M059J (cell line): ENCODE data around the gene SPOCD1. TPM values are rescaled to one million over a fixed set of nuclear protein-coding genes. Genes with fewer than 3 reads are reported as not detected.
"Not testable (repeated sequence)": the region's sequence is repeated elsewhere in the genome, so short reads cannot be mapped to it uniquely, and the experiment has no call there.

Experiments used
- DNase-seq: peaks from one replicate; pipeline ENCODE4 v3.0.0-alpha.2; 2012; ENCODE audit warnings: low read depth
- total RNA-seq: library from RNA; depleted of rRNA; stranded (reverse); fragments of >200 nt; shearing (Covaris generic); gene quantifications from 2 replicates; pipeline ENCODE4 v1.2.3, GENCODE V29; 2014

Gene SPOCD1
- total RNA-seq, 1 experiment from 2014 or later: 52.0 TPM

DNA sequence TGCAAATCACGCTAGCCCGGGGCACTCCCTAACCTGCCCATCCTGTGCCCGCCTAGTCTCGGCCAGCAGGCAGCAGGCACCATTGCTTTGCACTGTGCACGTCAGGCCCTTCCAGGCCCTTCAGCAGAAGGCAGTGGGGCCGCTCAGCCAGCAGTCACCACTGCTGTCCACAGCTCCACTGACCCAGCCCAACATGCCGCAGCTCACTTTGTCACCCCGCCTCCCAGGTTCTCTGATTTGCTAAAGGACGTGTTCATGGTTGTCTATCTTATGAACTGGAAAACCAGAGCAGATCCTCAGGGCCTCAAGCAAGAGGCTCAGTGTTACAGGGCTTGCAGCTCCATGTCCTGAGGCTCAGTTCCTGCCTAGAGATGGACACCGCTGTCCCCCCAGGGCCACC, 14.2 kb upstream of the SPOCD1 start:
- DNase-seq: no peak

DNA sequence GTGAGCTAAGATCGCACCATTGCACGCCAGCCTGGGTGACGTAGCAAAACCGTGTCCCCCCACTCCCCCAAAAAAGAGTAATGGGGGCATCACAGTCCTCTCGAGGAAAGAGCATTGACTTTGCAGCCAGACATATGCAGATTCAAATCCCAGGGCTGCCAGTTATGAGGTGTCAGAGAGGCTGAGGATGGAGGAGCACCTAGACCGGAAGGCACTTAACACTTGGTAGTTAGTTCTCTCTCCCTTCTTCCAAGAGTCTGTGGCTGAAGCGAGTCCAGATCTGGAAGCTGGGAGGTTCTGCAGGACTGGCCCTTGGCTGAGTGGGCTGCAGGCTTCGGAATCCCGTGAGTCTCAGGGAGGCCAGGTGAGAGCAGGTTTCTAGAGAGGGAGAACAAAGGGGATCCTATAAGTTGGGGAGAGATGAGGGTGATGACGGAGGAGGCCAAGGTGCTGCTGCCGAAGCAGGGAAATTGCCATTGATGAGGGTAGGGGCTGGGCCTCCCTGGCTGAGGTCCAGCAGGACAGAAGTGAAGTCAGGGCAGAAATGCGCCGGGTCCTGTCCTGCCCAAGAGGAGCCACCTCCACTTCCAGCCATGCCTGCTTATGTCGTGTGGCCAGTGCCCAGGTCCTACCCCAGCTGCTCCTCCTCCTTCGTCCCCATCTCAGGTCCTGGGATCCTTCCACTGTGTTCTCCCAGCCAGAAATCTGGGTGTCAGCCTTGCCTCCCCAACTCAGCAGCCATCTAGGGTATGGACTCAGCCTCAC, 13.3 kb upstream of the SPOCD1 start:
- DNase-seq: no peak

DNA sequence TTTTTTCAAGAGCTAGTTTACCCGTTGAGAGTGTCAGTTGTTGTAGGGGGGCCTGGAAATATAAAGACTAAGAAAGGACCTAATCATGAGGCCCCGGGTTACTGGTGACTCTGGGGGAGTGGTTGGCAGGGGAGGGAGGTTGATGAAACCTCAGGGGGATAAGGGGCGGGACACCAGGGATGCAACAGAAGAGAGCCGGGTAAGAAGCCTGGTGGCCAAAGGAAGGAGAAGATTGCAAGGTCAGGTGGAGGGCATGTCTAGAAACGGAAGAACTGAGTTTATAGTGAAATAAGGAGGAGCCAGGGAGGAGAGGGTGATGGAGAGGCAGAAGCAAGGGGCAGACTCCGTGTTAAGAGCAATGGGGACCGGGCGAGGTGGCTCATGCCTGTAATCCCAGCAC, 12.5 kb upstream of the SPOCD1 start:
- no peak for DNase-seq

DNA sequence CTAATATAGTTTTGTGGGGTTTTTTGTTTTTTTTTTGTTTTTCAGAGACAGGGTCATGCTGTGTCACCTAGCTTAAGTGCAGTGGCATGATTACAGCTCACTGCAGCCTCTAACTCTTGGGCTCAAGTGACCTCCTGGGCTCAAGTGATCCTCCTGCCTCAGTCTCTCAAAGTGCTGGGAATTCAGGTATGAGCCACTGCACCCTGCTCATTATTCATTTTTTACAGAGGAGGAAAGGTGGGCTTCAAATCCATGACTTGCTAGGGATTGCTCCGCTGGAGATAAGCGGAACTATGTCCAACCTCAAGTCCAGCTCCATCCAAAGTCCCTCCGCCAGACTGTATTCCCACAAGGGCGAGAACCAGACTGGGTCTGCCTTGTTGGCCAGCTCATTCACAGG, 8.0 kb upstream of the SPOCD1 start:
- no peak for DNase-seq

DNA sequence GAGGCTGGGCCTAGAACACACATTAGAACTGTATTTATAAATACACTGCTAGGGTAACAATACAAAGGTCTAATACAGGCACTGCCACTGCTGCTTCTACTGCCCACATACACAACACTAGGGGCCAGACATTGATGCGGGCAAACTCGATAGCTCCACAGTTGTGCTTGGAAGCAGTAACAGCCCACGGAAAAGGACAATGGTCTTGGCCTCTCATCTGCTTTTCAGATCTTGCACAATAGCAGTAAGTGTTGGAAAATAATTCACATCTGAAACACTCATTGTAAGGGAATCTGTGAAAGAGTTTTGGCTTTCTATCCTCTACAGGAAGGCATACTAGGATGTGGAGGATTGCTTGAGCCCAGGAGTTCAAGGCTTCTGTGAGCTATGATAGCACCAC, 6.9 kb upstream of the SPOCD1 start:
- no peak for DNase-seq

- not testable (repeated sequence) for DNase-seq
Observed at GRCh38 chr1:31820196-31820595, 4.4 kb upstream of the SPOCD1 start.

- no peak for DNase-seq
Observed at GRCh38 chr1:31818206-31818605, 2.4 kb upstream of the SPOCD1 start.

GRCh38 chr1:31816947-31817346, 1.1 kb upstream of the SPOCD1 start:
- DNase-seq: not testable (repeated sequence)

DNA sequence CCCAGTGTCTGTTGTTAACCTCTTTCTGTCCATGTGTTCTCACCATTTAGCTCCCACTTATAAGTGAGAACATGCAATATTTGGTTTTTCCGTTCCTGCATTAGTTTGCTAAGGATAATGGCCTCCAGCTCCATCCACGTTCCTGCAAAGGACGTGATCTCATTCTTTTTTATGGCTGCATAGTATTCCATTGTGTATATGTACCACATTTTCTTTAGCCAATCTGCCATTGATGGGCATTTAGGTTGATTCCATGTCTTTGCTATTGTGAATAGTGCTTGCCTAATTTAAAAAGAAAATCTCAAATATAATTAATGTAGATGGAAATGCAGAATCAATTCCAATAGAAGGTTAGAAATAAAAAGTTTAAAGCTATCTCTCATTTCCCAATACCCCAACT, 679 bp upstream of the SPOCD1 start:
- not testable (repeated sequence) for DNase-seq

DNA sequence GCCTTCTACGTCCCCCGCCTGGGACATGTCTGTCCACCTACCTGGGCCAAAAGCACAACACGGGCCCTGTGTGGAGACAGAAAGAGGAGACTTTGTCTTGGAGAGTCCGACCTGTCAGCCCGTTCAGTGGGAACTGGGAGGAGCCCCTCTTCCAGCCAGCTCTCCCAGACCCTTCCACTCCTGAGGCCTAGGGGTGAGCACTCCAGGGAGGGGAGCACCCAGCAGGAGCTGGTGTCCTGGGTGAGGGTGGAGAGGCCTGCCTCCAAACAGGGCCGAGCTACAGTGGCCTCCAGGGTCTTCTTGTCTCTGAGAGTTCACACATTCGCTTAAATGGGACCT, 546 bp downstream of the SPOCD1 start:
- no peak for DNase-seq

- DNase-seq: no peak
Observed at GRCh38 chr1:31814631-31815306, 1.1 kb downstream of the SPOCD1 start.

DNA sequence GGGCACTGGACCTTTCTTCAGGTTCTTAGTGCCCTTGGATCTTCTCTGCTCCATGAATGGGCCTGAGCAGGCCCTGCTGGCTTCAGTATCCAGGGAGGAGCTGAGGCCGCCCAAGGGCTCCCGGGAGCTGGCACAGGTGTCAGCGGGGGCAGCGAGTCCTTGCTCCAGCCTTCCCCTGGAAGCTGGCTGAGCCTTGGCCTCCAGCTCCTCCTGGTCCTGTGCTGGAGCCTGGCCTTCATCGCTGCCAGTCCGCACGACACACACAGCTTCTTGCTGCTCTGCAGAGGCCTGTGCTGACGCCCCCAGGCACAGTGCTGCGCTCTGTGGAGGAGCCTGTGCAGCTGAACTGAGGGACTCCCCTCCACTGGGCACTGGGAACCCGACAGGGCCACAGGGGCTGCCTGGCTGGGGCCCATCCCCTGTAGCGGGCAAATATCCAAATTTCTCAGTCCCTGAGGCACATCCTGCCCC, 1.7 kb downstream of the SPOCD1 start:
- DNase-seq: no peak

DNA sequence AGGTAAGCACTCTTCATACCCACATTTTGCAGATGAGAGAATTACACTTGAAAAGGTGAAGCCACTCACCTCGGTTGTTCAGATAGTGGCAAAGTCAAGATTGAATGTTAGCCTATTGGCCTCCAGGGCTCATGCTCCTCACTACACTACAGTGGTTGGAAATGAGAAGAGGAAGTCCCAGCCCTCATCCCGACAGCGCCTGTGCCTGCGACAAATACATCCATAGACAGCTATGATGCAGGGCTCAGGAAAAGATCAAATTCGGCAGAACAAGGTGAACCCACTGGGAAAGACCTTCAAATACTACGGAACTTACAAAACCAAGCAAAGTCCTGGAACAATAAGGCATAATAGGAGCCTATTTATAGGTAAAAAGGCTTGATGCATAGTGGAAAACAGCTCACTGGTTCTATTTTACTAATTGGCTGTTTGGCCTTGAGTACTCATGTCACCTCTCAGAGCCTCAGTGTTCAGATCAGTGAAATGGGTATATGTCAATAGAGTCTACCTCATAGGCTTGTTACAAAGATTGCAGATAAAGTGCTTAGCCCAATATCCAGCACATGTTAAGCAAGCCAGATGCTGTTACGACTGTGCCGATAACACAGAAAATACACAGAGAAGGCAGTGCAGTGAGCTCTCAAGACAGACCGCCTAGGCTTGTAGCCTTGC, 3.5 kb downstream of the SPOCD1 start:
- no peak for DNase-seq

DNA sequence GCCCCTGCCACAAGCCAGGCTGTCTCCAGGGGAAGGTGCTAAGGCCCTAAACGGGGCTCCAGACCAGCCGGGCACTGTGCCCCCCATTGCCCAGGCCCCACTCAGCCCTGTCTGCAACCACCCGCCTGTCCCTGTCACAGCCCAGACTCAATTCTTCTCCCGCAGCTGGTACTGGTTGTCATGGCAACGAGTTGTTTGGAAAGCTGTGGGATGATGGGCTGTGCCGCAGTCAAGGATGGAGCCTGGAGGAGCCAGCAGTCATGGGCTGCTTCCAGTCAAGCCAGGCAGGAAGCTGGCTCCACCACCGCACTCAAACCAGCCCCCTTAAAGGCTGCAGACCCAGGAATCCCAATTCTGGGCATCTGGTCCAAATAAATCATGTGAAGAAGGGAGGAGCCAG, 4.2 kb downstream of the SPOCD1 start:
- DNase-seq: peak; percentile 54

GRCh38 chr1:31809698-31810097, 6.1 kb downstream of the SPOCD1 start:
- DNase-seq: no peak

DNA sequence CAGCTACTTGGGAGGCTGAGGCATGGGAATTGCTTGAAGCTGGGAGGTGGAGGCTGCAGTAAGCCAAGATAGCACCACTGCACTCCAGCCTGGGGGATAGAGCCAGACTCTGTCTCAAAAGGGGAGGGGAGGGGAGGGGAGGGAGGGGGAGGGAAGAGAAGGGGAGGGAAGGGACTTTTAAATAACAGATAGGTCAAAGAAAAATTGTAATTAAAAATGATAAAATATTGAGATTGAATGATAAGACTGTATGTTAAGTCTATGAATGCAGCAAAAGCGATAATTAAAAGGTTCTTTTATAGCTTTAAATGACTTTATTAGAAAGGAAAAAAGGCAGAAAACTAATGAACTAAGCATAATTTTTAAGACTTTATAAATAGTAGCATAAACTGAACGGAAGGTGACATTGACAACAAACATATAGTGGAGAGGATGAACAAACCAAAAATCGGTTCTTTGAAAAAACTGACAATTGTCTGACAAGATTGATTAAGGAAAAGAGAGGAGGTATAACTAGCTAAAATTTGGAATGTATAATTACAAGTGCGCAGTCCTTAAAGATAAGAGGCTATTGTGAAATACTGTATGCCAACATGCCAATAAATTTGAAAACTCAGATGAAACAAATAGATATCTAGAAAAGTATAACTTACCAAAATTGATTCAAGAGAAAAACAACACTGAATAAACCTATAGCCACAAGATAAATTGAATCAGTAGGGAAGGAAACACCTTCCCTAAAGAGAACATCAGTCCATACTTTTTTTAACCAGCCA, 8.4 kb downstream of the SPOCD1 start:
- DNase-seq: no peak

DNA sequence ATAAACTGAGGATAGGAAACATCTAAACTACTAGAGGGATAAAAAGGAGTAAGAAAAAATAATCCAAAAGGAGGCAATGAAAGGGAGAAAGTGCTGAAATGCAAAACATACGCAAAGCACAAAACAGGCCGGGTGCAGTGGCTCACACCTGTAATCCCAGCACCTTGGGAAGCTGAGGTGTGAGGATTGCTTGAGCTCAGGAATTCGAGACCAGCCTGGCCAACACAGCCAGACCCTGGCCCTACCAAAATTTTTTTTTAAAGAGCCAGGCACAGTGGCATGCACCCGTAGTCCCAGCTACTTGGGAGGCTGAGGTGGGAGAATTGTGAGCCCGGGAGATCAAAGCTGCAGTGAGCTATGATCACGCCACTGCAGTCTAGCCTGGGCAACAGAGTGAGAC, 10.5 kb downstream of the SPOCD1 start:
- no peak for DNase-seq

GRCh38 chr1:31804098-31804497, 11.7 kb downstream of the SPOCD1 start:
- DNase-seq: no peak

DNA sequence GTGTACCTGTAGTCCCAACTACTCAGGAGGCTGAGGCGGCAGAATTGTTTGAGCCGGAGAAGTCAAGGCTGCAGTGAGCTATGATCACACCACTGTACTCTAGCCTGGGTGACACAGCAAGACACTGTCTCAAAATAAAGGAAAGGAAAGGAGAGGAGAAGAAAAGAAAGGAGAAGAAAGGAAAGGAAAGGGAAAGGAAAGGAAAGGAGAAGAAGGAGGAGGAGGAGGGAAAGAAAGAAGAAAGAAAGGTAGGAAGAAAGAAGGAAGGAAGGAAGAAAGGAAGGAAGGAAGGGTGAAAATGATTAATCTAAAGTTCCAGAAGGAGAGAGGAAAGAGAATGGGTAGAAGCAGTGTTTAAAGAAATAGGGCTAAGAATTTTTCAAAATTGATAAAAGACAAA, 12.2 kb downstream of the SPOCD1 start:
- DNase-seq: no peak

- DNase-seq: no peak
Observed at GRCh38 chr1:31802190-31803150, 13.4 kb downstream of the SPOCD1 start.

DNA sequence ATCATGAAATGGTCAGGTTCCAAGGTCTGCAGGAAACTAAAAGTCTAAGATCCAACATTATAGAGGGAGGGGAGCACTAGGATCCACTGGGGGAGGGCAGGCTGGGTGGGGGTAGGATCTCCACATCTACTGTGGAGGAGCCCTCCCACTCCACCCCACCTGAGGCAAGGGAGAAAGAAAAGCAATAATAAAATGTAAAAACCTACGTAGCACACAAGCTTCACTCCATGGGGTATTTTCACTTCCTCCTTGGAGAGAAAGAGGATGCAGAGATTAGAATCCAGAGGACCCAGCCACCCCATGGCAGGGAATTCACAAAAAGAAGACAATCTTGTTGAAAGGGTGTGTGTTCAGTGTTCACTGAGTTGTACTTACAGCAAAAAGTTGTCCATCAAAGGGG, 14.4 kb downstream of the SPOCD1 start:
- no peak for DNase-seq
